H4 (cell line): ENCODE data around the gene CYRIA. TPM values are rescaled to one million over a fixed set of nuclear protein-coding genes. Genes with fewer than 3 reads are reported as not detected.
A peak's percentile ranks its signal among the peaks of the same experiment; 100 is the strongest.

Experiments used
- DNase-seq: peaks from one replicate; pipeline ENCODE4 v3.0.0-alpha.2; 2015; ENCODE audit warnings: low spot score
- total RNA-seq: library from RNA; depleted of rRNA; stranded (reverse); fragments of >200 nt; shearing (Covaris generic); gene quantifications from 2 replicates; pipeline ENCODE4 v1.2.3, GENCODE V29; 2014

The CYRIA gene
- total RNA-seq, 1 experiment from 2014 or later = 0.33 TPM

- peak; percentile 15 for DNase-seq
Observed at GRCh38 chr2:16650287-16651249, 15.1 kb downstream of the CYRIA start.

- DNase-seq = peak; percentile 56
Observed at GRCh38 chr2:16649353-16650286, 16.0 kb downstream of the CYRIA start.

GRCh38 chr2:16647992-16648617, 17.5 kb downstream of the CYRIA start:
- DNase-seq = no peak

- no peak for DNase-seq
Observed at GRCh38 chr2:16645775-16646559, 19.7 kb downstream of the CYRIA start.

- DNase-seq = no peak
Observed at GRCh38 chr2:16645088-16645487, 20.5 kb downstream of the CYRIA start.

- DNase-seq = no peak
Observed at GRCh38 chr2:16644221-16644925, 21.3 kb downstream of the CYRIA start.

GRCh38 chr2:16643099-16643498, 22.5 kb downstream of the CYRIA start:
- no peak for DNase-seq

- no peak for DNase-seq
Observed at GRCh38 chr2:16642088-16642487, 23.5 kb downstream of the CYRIA start.

GRCh38 chr2:16641509-16641908, 24.1 kb downstream of the CYRIA start:
- no peak for DNase-seq

- DNase-seq = no peak
Observed at GRCh38 chr2:16640867-16641266, 24.8 kb downstream of the CYRIA start.

- DNase-seq = no peak
Observed at GRCh38 chr2:16640001-16640700, 25.5 kb downstream of the CYRIA start.

GRCh38 chr2:16639431-16639830, 26.2 kb downstream of the CYRIA start:
- no peak for DNase-seq

GRCh38 chr2:16638946-16639345, 26.7 kb downstream of the CYRIA start:
- no peak for DNase-seq

GRCh38 chr2:16637304-16637703, 28.3 kb downstream of the CYRIA start:
- no peak for DNase-seq

- DNase-seq = peak; percentile 22
Observed at GRCh38 chr2:16635791-16636699, 29.6 kb downstream of the CYRIA start.

- DNase-seq = peak; percentile 24
Observed at GRCh38 chr2:16633621-16634430, 31.8 kb downstream of the CYRIA start.

GRCh38 chr2:16632598-16632997, 33.0 kb downstream of the CYRIA start:
- DNase-seq = no peak

GRCh38 chr2:16630463-16630862, 35.2 kb downstream of the CYRIA start:
- DNase-seq = no peak
